SK-N-DZ (cell line): Measurements from ENCODE around the gene DSN1. TPM values are rescaled to one million over a fixed set of nuclear protein-coding genes. Genes with fewer than 3 reads are reported as not detected.
"Not testable (repeated sequence)": the region's sequence is repeated elsewhere in the genome, so short reads cannot be mapped to it uniquely, and the experiment has no call there.

ENCODE experiments used
- DNase-seq: peaks from one replicate; pipeline ENCODE4 v3.0.0-alpha.2; 2015; ENCODE audit warnings: low spot score
- polyA plus RNA-seq, 2 experiments: library from polyadenylated mRNA; depleted of rRNA; stranded (reverse); fragments of >200 nt; gene quantifications; 2 replicates each; pipeline ENCODE4 v1.2.3, GENCODE V29; 2014

The DSN1 gene
- 108 and 121 TPM in 2 replicates for polyA plus RNA-seq (2014; cell fraction: cytosol; rRNA removed)
- polyA plus RNA-seq (2014; cell fraction: nucleus; rRNA removed) = 53.8 and 73.5 TPM in 2 replicates

- peak; percentile 99 for DNase-seq
These were observed at the start of gene DSN1 for GRCh38 chr20:36773597-36774390. DSN1 (minus strand) TSS chr20:36773763; CDS start chr20:36771458, 2,305 bp downstream.

GRCh38 chr20:36823121-36823520 lies 49.6 kb upstream of the DSN1 start:
- DNase-seq = no peak

- no peak for DNase-seq
These were observed 48.4 kb upstream of the DSN1 start for GRCh38 chr20:36821964-36822437.

GRCh38 chr20:36820928-36821327 lies 47.4 kb upstream of the DSN1 start:
- DNase-seq = no peak

- DNase-seq = no peak
These were observed 46.5 kb upstream of the DSN1 start for GRCh38 chr20:36820073-36820472.

GRCh38 chr20:36819659-36820058 lies 46.1 kb upstream of the DSN1 start:
- DNase-seq = no peak

GRCh38 chr20:36818861-36819260 lies 45.3 kb upstream of the DSN1 start:
- no peak for DNase-seq

GRCh38 chr20:36818185-36818584 lies 44.6 kb upstream of the DSN1 start:
- no peak for DNase-seq

GRCh38 chr20:36817496-36817895 lies 43.9 kb upstream of the DSN1 start:
- no peak for DNase-seq

GRCh38 chr20:36815454-36816091 lies 42.0 kb upstream of the DSN1 start:
- no peak for DNase-seq

- no peak for DNase-seq
These were observed 39.3 kb upstream of the DSN1 start for GRCh38 chr20:36812594-36813463.

GRCh38 chr20:36808317-36809257 lies 35.0 kb upstream of the DSN1 start:
- DNase-seq = peak; percentile 65

- DNase-seq = no peak
These were observed 32.5 kb upstream of the DSN1 start for GRCh38 chr20:36806049-36806448.

GRCh38 chr20:36805396-36805795 lies 31.8 kb upstream of the DSN1 start:
- DNase-seq = no peak

- DNase-seq = no peak
These were observed 30.9 kb upstream of the DSN1 start for GRCh38 chr20:36804425-36804824.

GRCh38 chr20:36802326-36803222 lies 29.0 kb upstream of the DSN1 start:
- DNase-seq = no peak

GRCh38 chr20:36800410-36800809 lies 26.8 kb upstream of the DSN1 start:
- DNase-seq = no peak

GRCh38 chr20:36799313-36799712 lies 25.8 kb upstream of the DSN1 start:
- DNase-seq = not testable (repeated sequence)

GRCh38 chr20:36796875-36797274 lies 23.3 kb upstream of the DSN1 start:
- DNase-seq = no peak

- no peak for DNase-seq
These were observed 22.6 kb upstream of the DSN1 start for GRCh38 chr20:36796117-36796516.
